WTC11 (cell line): Measurements from ENCODE around the gene STON2. TPM values are rescaled to one million over a fixed set of nuclear protein-coding genes. Genes with fewer than 3 reads are reported as not detected.

Experiments
- ATAC-seq: fragments of 200-7000 bp; cut with Tn5 transposase; 2 replicates; pipeline ENCODE4 v1.10.0; 2021; ENCODE audit warnings: mild to moderate bottlenecking, moderate library complexity
- CTCF ChIA-PET: fragments of 300-600 bp; sonication (Branson Sonifier 250); formaldehyde crosslinking; loops from one replicate; lab custom pipeline; 2021; ENCODE audit warnings: antibody characterized with exemption; lab: Charles Lee
- POLR2A ChIA-PET: fragments of 350-600 bp; sonication (Branson Sonifier 250); formaldehyde crosslinking; loops from one replicate; lab custom pipeline; 2021; ENCODE audit warnings: antibody characterized with exemption; lab: Charles Lee
- DNase-seq: peaks from one replicate; pipeline ENCODE4 v3.0.0; 2021; ENCODE audit warnings: low spot score
- H3K27ac Mint-ChIP-seq: 2 replicates; pipeline ENCODE4 v1.8.0; 2021; ENCODE audit warnings: mixed read lengths
- H3K27me3 Mint-ChIP-seq: 2 replicates; pipeline ENCODE4 v1.8.0; 2021; ENCODE audit warnings: low read depth, mild to moderate bottlenecking, moderate library complexity, mixed read lengths
- H3K36me3 Mint-ChIP-seq: 2 replicates; pipeline ENCODE4 v1.8.0; 2021; ENCODE audit warnings: mixed read lengths
- H3K4me1 Mint-ChIP-seq: 2 replicates; pipeline ENCODE4 v1.8.0; 2022; ENCODE audit warnings: mixed read lengths
- H3K4me3 Mint-ChIP-seq: 2 replicates; pipeline ENCODE4 v1.8.0; 2021; ENCODE audit warnings: mild to moderate bottlenecking, moderate library complexity, mixed read lengths
- H3K9me3 Mint-ChIP-seq: 2 replicates; pipeline ENCODE4 v1.8.0; 2021; ENCODE audit warnings: mixed read lengths
- CREB1 ChIP-seq: sonication (generic); formaldehyde crosslinking; IDR thresholded peaks from 2 replicates; pipeline ENCODE4 v1.8.0; 2023; ENCODE audit warnings: mild to moderate bottlenecking, missing genetic modification reagents
- NFATC4 ChIP-seq: fragments of 250-450 bp; sonication (Bioruptor Pico); IDR thresholded peaks from 2 replicates; pipeline ENCODE4 v1.9.0; 2021; ENCODE audit warnings: mild to moderate bottlenecking
- SMAD3 ChIP-seq: sonication (generic); formaldehyde crosslinking; IDR thresholded peaks from 2 replicates; pipeline ENCODE4 v1.8.0; 2022; ENCODE audit warnings: missing genetic modification reagents, mild to moderate bottlenecking, borderline replicate concordance
- SMAD4 ChIP-seq: sonication (generic); formaldehyde crosslinking; IDR thresholded peaks from 2 replicates; pipeline ENCODE4 v1.8.0; 2022; ENCODE audit warnings: mild to moderate bottlenecking, missing genetic modification reagents
- SP1 ChIP-seq: sonication (generic); formaldehyde crosslinking; conservative IDR thresholded peaks from 2 replicates; pipeline ENCODE4 v1.8.1; 2022; ENCODE audit warnings: missing genetic modification reagents
- ZNF121 ChIP-seq: sonication (generic); formaldehyde crosslinking; IDR thresholded peaks from 2 replicates; pipeline ENCODE4 v1.8.0; 2023; ENCODE audit warnings: missing genetic modification reagents
- ZNF396 ChIP-seq: fragments of 250-450 bp; sonication (Bioruptor Pico); IDR thresholded peaks from 2 replicates; pipeline ENCODE4 v1.8.0; 2021; ENCODE audit warnings: mild to moderate bottlenecking, moderate library complexity, borderline replicate concordance
- ZNF423 ChIP-seq: fragments of 250-450 bp; sonication (Bioruptor Pico); IDR thresholded peaks from 2 replicates; pipeline ENCODE4 v2.1.2; 2022; ENCODE audit warnings: mild to moderate bottlenecking, moderate library complexity
- total RNA-seq: library from RNA; stranded (reverse); gene quantifications from 3 replicates; pipeline ENCODE4 v1.2.3, GENCODE V29; 2021
- TF ChIP-seq, protein P1 (sequence below): fragments of 250-450 bp; sonication (Bioruptor Pico); IDR thresholded peaks from 2 replicates; pipeline ENCODE4 v1.9.0; 2021; ENCODE audit warnings: mild to moderate bottlenecking, borderline replicate concordance
- TF ChIP-seq, protein P2 (sequence below): sonication (generic); formaldehyde crosslinking; IDR thresholded peaks from 2 replicates; pipeline ENCODE4 v1.8.0; 2023; ENCODE audit warnings: mild to moderate bottlenecking, missing genetic modification reagents
- TF ChIP-seq, protein P3 (sequence below): sonication (generic); formaldehyde crosslinking; IDR thresholded peaks from 2 replicates; pipeline ENCODE4 v1.8.1; 2022; ENCODE audit warnings: missing genetic modification reagents, borderline replicate concordance
- TF ChIP-seq, protein P4 (sequence below): fragments of 250-450 bp; sonication (Bioruptor Pico); conservative IDR thresholded peaks from 2 replicates; pipeline ENCODE4 v1.9.0; 2021; ENCODE audit warnings: mild to moderate bottlenecking

The STON2 gene
- total RNA-seq, 1 experiment from 2014 or later = 69.2 TPM

DNA sequence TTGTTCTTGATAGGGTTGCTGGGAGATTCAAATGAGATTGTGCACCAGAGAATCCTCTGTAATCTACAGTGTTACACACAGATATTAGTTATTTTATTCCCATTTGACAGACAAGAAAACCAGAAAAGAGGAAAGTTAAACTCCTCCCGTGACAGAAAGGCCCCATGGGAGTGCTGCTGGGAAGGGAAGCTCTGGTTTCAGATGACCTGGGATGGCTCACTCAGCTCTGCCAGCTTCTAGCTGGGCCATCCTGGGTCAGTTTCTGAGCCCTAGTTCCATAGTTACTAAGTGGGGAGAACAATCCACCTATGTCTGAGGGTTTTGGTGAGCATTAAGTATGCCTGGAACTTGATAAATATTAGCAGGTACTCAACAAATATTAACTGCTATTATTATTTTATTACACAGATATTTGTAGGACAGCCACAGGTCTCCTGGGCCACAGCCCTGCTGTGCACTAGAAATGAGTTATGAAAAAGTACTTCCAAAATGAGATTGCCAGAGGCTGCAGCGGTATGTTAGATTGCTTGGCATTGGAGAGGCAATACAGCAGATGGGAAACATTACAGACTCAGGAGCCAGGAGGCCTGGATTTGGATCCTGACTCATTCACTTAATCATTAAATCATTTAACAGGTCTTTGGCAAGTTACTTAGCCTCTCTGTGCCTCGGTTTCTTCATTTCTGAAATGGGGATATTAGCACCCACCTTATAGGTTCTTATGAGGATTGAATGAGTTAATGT, 47.1 kb upstream of the STON2 start (continued):
- TF ChIP-seq, protein P1, sequence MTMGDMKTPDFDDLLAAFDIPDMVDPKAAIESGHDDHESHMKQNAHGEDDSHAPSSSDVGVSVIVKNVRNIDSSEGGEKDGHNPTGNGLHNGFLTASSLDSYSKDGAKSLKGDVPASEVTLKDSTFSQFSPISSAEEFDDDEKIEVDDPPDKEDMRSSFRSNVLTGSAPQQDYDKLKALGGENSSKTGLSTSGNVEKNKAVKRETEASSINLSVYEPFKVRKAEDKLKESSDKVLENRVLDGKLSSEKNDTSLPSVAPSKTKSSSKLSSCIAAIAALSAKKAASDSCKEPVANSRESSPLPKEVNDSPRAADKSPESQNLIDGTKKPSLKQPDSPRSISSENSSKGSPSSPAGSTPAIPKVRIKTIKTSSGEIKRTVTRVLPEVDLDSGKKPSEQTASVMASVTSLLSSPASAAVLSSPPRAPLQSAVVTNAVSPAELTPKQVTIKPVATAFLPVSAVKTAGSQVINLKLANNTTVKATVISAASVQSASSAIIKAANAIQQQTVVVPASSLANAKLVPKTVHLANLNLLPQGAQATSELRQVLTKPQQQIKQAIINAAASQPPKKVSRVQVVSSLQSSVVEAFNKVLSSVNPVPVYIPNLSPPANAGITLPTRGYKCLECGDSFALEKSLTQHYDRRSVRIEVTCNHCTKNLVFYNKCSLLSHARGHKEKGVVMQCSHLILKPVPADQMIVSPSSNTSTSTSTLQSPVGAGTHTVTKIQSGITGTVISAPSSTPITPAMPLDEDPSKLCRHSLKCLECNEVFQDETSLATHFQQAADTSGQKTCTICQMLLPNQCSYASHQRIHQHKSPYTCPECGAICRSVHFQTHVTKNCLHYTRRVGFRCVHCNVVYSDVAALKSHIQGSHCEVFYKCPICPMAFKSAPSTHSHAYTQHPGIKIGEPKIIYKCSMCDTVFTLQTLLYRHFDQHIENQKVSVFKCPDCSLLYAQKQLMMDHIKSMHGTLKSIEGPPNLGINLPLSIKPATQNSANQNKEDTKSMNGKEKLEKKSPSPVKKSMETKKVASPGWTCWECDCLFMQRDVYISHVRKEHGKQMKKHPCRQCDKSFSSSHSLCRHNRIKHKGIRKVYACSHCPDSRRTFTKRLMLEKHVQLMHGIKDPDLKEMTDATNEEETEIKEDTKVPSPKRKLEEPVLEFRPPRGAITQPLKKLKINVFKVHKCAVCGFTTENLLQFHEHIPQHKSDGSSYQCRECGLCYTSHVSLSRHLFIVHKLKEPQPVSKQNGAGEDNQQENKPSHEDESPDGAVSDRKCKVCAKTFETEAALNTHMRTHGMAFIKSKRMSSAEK (CRISPR knock-in tag) = no peak
- TF ChIP-seq CREB1 = no peak

DNA sequence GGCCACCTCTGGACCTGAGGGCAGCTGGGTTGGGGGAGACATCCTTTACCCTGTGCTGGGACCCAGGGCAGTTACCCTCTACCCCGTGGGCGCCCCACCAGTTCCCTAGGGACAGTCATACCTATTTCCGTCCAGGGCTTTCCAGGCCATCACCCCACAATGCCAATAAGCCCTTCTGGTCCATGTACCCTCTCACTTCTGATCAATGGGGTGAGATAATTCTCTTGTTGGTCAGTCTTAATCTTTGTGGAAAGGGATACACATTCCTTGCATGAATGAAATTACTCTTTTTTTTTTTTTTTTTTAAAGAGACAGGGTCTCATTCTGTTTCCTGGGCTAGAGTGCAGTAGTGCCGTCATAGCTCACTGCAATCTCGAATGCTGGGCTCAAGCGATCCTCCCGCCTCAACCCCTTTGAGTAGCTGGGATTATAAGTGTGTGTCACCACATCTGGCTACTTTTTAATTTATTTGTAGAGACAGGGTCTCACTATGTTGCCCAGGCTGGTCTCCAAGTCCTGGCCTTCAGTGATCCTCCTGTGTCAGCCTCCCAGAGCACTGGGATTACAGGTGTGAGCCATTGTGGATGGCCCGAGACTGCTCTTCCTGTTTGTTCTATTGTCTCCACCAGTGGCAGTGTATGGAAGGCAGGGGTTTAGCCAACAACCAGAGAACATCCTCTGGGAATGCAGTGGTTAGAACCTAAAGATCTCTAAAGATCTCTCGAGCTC, 46.3 kb upstream of the STON2 start:
- no peaks in the 10 kb centered on the region for H3K36me3 Mint-ChIP-seq
- TF ChIP-seq ZNF121 (CRISPR knock-in tag) (peak; percentile 92), SMAD4 (CRISPR knock-in tag) (no peak)
- TF ChIP-seq, all 79 proteins: peak for 1
- Mint-ChIP-seq H3K9me3 (peaks cover 13% of the 10 kb centered on the region), H3K27me3 (0 out of 2 replicates have a peak, but pooled peaks cover 4% of the 10 kb centered on the region), H3K27ac (no peak overlapping the region), H3K4me1 (peaks cover 24% of the 10 kb centered on the region), H3K4me3 (no peak overlapping the region)
- ChIA-PET CTCF (interaction anchor here (0.6 to 2.1 kb wide), 4 partner anchors 37 to 194 kb away, joined by 3 to 10 read pairs (median 4); no protein-coding TSS in a partner anchor), POLR2A (interaction anchor here (0.9 kb wide), 1 partner anchor 40 kb away, joined by 3 read pairs; no protein-coding TSS in a partner anchor)
- no peak for ATAC-seq
- no peak for DNase-seq

DNA sequence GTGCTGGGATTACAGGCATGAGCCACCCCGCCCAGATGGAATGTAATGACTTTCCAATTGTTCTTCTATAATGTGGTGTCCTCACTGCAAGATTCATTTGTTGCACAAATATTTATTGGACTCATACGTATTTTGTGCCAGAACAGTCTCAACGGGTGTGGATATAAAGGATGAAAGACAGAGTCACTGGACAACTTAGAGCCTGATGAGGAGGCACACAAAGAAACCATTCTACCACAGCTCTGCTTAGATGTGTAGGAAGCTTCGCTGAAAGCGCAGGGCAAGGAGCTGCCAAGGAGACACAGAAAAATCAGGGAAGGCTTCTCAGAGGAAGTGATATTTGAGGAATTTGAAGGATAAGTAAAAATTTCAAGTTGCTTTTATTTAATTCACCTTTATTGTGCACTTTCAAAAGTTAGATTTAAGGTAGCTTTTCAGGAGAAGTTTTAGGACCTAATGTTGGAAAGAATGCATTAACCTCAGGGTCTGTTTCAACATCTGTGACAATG, 41.6 kb upstream of the STON2 start:
- no peak overlapping the region for H3K27ac Mint-ChIP-seq
- peaks cover 26% of the 10 kb centered on the region for H3K27me3 Mint-ChIP-seq
- peaks cover 13% of the 10 kb centered on the region for H3K9me3 Mint-ChIP-seq
- H3K4me3 Mint-ChIP-seq = no peak overlapping the region
- DNase-seq (no peak), ATAC-seq (no peak)
- H3K36me3 Mint-ChIP-seq = no peaks in the 10 kb centered on the region
- ChIA-PET CTCF (interaction anchor here (1.0 to 1.3 kb wide), 2 partner anchors 23 to 68 kb away, joined by 3 read pairs; no protein-coding TSS in a partner anchor), POLR2A (no interaction called here)
- peaks cover 7% of the 10 kb centered on the region for H3K4me1 Mint-ChIP-seq
- TF ChIP-seq, protein P1 (CRISPR knock-in tag) = no peak
- TF ChIP-seq ZNF396 (CRISPR knock-in tag) (no peak), ZNF423 (CRISPR knock-in tag) (no peak), SMAD3 (CRISPR knock-in tag) (no peak), NFATC4 (CRISPR knock-in tag) (no peak), SP1 (CRISPR knock-in tag) (no peak)
- TF ChIP-seq, protein P2, sequence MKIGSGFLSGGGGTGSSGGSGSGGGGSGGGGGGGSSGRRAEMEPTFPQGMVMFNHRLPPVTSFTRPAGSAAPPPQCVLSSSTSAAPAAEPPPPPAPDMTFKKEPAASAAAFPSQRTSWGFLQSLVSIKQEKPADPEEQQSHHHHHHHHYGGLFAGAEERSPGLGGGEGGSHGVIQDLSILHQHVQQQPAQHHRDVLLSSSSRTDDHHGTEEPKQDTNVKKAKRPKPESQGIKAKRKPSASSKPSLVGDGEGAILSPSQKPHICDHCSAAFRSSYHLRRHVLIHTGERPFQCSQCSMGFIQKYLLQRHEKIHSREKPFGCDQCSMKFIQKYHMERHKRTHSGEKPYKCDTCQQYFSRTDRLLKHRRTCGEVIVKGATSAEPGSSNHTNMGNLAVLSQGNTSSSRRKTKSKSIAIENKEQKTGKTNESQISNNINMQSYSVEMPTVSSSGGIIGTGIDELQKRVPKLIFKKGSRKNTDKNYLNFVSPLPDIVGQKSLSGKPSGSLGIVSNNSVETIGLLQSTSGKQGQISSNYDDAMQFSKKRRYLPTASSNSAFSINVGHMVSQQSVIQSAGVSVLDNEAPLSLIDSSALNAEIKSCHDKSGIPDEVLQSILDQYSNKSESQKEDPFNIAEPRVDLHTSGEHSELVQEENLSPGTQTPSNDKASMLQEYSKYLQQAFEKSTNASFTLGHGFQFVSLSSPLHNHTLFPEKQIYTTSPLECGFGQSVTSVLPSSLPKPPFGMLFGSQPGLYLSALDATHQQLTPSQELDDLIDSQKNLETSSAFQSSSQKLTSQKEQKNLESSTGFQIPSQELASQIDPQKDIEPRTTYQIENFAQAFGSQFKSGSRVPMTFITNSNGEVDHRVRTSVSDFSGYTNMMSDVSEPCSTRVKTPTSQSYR (CRISPR knock-in tag) = no peak
- TF ChIP-seq, protein P3, sequence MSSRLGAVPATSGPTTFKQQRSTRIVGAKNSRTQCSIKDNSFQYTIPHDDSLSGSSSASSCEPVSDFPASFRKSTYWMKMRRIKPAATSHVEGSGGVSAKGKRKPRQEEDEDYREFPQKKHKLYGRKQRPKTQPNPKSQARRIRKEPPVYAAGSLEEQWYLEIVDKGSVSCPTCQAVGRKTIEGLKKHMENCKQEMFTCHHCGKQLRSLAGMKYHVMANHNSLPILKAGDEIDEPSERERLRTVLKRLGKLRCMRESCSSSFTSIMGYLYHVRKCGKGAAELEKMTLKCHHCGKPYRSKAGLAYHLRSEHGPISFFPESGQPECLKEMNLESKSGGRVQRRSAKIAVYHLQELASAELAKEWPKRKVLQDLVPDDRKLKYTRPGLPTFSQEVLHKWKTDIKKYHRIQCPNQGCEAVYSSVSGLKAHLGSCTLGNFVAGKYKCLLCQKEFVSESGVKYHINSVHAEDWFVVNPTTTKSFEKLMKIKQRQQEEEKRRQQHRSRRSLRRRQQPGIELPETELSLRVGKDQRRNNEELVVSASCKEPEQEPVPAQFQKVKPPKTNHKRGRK (CRISPR knock-in tag) = no peak
- TF ChIP-seq, protein P4, sequence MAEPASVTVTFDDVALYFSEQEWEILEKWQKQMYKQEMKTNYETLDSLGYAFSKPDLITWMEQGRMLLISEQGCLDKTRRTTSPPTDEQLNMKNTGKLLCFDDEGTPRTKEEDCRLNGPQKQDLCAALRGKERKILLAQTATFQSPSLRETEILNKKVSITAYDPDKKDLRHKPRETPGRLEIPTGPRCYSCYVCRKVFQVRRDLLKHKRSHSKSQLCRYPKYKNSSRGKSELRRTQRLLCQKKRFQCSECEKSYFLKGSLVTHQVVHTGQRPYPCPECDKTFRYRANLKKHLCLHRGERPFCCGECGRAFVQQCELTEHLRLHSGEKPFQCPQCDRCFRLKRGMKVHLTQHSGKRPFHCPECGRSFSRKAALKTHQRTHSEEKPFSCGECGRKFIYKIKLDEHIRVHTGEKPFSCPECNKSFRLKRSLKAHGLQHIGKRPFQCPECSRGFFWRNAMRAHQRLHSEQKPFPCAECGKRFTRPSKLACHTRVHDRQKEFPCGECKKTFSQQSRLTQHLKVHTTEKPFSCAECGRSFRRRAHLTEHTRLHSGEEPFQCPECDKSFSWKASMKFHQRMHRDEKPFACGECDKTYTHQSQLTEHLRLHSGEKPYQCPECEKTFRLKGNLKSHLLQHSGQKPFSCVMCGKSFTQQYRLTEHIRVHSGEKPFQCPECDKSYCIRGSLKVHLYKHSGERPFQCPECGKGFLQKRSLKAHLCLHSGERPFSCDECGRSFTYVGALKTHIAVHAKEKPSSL = no peak
